Subcutaneous adipose tissue (tissue), 4 donors: ENCODE measurements around the gene CHRND. TPM values are rescaled to one million over a fixed set of nuclear protein-coding genes. Genes with fewer than 3 reads are reported as not detected.

Experiments used
- total RNA-seq, 4 donors: library from RNA; depleted of rRNA; stranded (reverse); fragments of >200 nt; gene quantifications; one replicate each; pipeline ENCODE4 v1.1.0, GENCODE V29; 2016
- TF ChIP-seq, protein P1 (sequence below): fragments of 450-650 bp; IDR thresholded peaks from one replicate; pipeline ENCODE4 v1.5.1; 2016; ENCODE audit warnings: low read depth, mild to moderate bottlenecking, control low read depth, antibody characterized with exemption, moderate library complexity

Gene CHRND
- total RNA-seq, 4 donors from 2014 or later: not detected

DNA sequence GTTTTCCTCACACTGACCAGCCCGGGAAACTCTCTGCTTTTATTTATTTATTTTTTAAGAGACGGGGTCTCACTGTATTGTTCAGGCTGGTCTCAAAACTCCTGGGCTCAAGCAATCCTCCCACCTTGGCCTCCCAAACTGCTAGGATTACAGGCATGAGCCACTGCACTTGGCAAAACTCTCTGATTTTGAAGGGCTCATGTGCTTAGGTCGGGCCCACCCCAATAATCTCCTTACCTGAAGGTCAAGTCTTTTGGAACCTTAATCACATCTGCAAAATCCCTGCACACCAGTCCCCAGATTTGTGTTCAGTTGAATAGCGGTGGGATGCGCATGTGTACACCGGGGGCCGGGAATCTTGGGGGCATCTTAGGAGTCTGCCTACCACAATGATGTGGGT, 30.7 kb upstream of the CHRND start:
- TF ChIP-seq, protein P1, sequence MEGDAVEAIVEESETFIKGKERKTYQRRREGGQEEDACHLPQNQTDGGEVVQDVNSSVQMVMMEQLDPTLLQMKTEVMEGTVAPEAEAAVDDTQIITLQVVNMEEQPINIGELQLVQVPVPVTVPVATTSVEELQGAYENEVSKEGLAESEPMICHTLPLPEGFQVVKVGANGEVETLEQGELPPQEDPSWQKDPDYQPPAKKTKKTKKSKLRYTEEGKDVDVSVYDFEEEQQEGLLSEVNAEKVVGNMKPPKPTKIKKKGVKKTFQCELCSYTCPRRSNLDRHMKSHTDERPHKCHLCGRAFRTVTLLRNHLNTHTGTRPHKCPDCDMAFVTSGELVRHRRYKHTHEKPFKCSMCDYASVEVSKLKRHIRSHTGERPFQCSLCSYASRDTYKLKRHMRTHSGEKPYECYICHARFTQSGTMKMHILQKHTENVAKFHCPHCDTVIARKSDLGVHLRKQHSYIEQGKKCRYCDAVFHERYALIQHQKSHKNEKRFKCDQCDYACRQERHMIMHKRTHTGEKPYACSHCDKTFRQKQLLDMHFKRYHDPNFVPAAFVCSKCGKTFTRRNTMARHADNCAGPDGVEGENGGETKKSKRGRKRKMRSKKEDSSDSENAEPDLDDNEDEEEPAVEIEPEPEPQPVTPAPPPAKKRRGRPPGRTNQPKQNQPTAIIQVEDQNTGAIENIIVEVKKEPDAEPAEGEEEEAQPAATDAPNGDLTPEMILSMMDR: no peak

DNA sequence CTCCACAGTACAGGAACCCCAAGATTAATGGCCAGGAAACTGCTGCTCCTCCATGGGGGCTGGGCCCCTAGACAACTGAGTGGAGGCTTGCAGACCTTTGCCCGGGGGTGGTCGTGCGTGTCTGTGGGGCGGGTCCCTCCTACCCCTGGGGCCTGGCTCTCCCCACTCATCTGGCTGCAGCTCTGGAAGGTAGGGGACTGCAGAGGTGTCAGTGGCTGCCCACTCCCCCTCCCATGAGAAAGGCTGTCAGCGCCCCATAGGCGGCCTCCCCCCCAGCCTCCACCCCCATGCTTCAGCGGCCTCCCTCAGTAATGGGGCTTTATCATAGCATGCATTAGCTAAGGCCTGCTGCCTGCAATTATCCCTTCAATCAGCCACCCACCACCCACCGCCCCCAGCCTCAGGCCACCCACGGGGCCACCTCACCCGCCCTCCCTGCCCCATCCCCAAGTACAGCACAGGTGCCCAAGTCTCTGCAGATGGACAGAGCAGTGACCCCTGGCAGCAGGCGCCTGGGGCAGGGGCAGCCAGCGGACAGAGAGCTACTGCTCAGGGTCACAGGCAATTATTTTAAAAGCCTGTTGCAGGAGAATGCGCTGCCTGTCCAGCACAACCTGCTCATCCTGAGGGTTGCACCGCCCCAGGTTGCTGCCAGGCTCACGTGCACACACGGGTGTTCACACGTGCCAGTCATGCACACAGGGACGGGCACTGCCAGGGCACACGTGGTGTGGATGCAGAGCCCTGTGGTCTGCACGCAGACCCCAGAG, 29.3 kb upstream of the CHRND start:
- TF ChIP-seq, protein P1: no peak

DNA sequence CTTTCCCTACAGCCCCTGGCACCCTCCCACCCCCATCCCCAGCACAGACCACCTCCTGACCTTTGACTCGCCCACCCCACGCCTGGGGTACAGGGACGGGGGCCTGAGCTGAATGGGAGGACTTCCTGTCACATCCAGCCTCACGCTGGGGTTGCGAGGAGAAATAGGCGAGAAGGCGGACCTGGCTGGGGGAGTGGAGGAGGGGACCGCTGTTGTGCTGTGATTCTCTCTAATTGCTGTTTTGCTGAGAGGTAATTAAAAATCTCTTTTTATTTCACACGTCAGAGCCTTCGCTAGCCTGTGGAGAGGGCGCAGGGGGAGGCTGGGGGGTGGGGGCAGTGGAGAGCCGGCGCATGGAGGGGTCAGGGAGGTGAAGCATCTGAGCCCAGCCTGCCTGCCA, 28.6 kb upstream of the CHRND start:
- TF ChIP-seq, protein P1: no peak

DNA sequence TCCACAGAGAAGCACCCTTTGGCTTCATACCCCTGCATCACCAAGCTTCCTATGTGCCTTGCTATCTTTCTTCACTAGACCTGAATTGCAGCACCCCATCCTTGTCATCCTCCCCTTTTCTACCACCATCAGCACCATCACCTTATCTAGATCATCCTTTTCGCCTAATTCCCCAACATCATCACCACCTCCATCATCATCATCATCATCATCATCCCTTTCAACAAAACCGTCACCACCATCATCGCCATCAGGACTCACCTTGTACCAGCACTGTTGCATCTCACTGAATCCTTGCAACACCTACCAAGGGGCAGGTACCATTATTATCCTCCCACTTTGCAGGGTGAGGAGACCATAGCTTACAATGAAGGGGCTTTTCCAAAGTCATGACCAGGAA, 27.5 kb upstream of the CHRND start:
- TF ChIP-seq, protein P1: no peak

DNA sequence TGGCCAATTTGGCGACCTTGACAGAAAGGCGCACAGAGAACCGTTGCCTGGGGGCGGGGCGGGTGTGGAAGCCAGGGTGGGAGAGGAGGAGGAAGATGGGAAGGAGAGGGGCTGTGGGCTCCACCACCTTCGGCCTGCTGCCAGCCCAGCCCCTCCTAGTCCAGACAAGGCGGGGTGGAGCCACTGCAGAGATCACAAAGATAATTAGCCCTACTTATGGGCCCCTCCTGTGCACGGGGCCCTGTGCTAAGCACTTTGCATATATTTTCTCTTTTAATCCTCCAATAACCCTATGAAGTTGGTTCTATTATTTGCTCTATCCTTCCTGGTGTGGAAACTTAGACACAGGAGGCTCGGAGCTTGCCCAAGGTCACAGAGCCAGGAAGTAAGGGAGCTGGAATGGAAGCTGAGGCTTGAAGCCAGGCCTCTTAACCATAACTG, 24.6 kb upstream of the CHRND start:
- TF ChIP-seq, protein P1: no peak

DNA sequence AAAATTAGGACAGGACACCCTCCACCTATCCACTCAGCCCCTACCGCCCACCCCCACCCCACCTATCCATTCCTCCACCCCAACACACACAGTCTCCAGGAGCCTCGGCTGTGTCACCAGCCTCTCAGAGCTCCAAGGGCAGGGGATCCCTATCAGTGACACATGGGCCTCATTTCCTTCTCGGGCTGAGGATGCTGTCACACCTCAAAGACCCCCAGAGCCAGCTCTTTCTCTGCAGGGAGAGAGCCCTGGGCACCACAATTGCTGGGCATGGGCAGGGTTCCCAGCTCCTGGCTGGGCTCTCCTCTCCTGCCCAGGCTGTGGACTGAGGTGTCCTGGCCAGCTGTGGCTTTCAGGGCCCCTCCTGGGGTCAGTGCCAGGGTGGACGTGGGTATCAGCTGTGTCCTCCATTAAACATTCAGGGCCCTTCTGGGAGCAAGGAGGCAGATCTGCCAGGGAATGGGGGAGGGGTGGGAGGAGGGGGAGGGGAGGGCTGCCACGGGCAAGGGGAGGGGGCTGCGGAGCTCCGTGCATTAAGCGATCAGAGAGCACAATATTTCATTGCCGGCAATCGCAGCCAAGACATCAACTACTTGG, 24.1 kb upstream of the CHRND start:
- TF ChIP-seq, protein P1: no peak

DNA sequence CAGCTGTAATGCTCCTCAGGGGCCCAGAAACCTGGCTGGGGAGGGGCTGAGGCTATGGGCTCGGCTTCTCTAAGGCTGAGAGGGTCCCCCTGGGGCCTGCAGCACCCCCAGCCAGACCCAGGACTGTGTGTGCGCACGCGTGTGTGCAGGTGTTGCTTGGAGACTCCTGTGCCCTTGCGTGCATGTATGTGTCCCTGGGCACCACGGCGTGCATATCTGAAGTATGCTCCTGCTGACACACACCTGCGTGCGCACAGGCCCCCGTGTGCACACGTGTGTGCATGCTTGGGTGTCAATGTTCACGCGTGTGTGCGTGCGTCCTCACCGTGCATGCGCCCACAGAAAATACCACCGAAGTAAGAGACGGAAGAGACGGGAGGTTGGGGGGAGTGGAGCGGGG, 23.4 kb upstream of the CHRND start:
- TF ChIP-seq, protein P1: no peak
